ENCODE measurements around the gene SLC46A3.

- TF ChIP-seq EP300 (IDR thresholded peaks at IDR 0.05), result no peak
- no peak for TF ChIP-seq CTCF (IDR thresholded peaks at IDR 0.05)
- TF ChIP-seq POLR2A (IDR thresholded peaks at IDR 0.05), result no peak
- TF ChIP-seq POLR2AphosphoS5 (IDR thresholded peaks at IDR 0.05), result no peak
Observed at GRCh38 chr13:28666897-28667488, 51.8 kb downstream of the SLC46A3 start.
